Mesothelial cell of epicardium (in vitro differentiated cells): ENCODE data around the gene P2RX2. TPM values are rescaled to one million over a fixed set of nuclear protein-coding genes. Genes with fewer than 3 reads are reported as not detected.

Source experiments
- DNase-seq, 2 experiments: peaks; one replicate each; pipeline ENCODE4 v3.0.0; 2021; ENCODE audit warnings: low spot score in 2 of 2; ENCODE audit not compliant: unreplicated experiment in 2 of 2
- H3K27ac Mint-ChIP-seq: 2 replicates; pipeline ENCODE4 v1.8.0; 2021; ENCODE audit warnings: mixed read lengths
- H3K27me3 Mint-ChIP-seq: 2 replicates; pipeline ENCODE4 v1.8.0; 2021; ENCODE audit warnings: low read depth, mixed read lengths
- H3K36me3 Mint-ChIP-seq: 2 replicates; pipeline ENCODE4 v1.8.0; 2021; ENCODE audit warnings: mixed read lengths
- H3K4me1 Mint-ChIP-seq: 2 replicates; pipeline ENCODE4 v1.8.0; 2021; ENCODE audit warnings: mixed read lengths
- H3K4me3 Mint-ChIP-seq: 2 replicates; pipeline ENCODE4 v1.8.0; 2021; ENCODE audit warnings: mild to moderate bottlenecking, moderate library complexity, mixed read lengths
- H3K9me3 Mint-ChIP-seq: 2 replicates; pipeline ENCODE4 v1.8.0; 2021; ENCODE audit warnings: mixed read lengths
- CTCF ChIP-seq: fragments of 200-600 bp; sonication (generic); IDR thresholded peaks from one replicate; pipeline ENCODE4 v1.5.0; 2021; ENCODE audit warnings: antibody characterized with exemption; ENCODE audit not compliant: unreplicated experiment
- total RNA-seq: library from RNA; stranded (reverse); gene quantifications from 3 replicates; pipeline ENCODE4 v1.2.1, GENCODE V29; 2021

Gene P2RX2
- total RNA-seq, 1 donor from 2014 or later, result 7.3 TPM

DNA sequence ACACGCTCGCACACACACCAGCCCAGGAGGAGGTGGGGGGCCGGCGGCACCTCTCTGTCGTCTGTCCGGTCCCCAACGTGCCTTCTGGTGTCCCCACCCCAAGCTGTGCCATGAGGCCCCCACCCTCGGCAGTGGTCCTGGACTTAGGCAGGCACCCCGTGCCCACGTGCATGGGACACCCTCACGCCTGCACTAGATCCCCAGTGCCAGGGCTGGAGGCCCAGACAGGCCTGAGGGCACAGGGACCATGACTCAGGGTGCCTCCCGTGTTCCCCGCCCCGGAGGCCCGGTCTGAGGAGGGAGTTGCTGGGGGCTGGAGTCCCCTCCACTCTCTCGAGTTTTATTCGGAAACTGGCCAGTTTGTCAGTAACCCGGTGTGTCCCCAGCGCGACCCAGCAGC, 47.0 kb upstream of the P2RX2 start:
- Mint-ChIP-seq H3K4me1 (no peaks in the 10 kb centered on the region), H3K27ac (no peak overlapping the region), H3K9me3 (no peaks in the 10 kb centered on the region), H3K36me3 (peaks cover 5% of the 10 kb centered on the region), H3K27me3 (no peaks in the 10 kb centered on the region), H3K4me3 (no peak overlapping the region)
- no peak for TF ChIP-seq CTCF
- DNase-seq, result no peak

DNA sequence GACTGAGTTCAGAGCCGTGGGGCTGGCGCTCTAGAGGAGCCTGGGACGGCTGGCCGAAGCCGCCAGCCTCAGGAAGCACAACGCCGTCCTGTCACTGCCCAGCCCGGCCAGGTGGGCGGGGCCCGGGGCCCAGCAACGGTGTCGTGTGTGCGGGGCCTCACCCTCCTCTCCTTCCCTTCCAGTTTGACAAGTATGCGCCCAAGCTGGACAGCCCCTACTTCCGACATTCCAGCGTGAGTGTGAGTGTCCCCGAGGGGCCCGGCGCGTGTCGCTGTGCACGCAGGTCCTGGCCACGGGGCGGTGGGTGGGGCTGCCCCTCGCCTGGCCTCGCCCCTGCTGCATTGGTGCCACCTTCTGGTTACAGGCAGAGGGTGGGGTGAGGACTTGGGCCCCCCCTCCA, 46.5 kb upstream of the P2RX2 start:
- H3K27ac Mint-ChIP-seq, result no peak overlapping the region
- no peaks in the 10 kb centered on the region for H3K9me3 Mint-ChIP-seq
- no peak for TF ChIP-seq CTCF
- H3K27me3 Mint-ChIP-seq, result no peaks in the 10 kb centered on the region
- H3K4me1 Mint-ChIP-seq, result no peaks in the 10 kb centered on the region
- H3K36me3 Mint-ChIP-seq, result peaks cover 5% of the 10 kb centered on the region
- no peak for DNase-seq
- H3K4me3 Mint-ChIP-seq, result no peak overlapping the region

- Mint-ChIP-seq H3K4me3 (no peak overlapping the region), H3K27ac (no peak overlapping the region), H3K27me3 (no peaks in the 10 kb centered on the region), H3K4me1 (no peaks in the 10 kb centered on the region), H3K9me3 (no peaks in the 10 kb centered on the region), H3K36me3 (peaks cover 10% of the 10 kb centered on the region)
- DNase-seq, result no peak
- no peak for TF ChIP-seq CTCF
Observed at GRCh38 chr12:132572801-132573760, 45.5 kb upstream of the P2RX2 start.

DNA sequence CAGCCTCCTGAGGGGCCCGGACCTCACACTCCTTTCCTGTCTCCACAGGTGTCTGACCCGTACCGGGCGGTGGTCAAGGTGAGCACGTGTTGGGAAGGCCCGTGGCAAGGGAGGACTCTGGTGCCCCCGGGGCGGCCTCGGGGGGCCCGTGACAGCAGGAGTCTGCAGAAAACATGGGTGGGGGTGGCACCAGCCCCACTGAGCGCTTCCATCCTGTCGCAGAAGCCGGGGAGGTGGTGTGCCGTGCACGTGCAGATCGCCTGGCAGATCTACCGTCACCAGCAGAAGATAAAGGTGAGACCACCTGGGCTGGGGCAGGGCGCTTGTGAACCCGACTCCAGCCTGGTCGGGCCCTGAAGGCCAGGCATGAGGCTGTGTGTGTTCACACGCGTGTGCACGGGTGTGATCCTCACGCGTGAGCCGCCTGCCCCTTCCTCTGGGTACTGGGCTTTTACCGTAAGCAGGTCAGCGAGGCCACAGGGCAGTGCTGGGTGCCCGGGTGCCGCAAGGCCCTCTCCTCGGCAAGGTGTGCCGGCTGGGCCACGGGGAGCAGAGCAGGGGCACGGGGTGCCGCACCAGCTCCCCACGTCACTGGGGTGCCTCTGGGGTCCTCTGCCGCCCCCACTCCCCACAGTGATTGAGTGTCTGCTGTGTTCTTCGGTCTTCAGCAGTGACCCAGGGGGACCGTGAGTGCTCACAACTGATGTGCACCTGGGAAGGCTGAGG, 44.1 kb upstream of the P2RX2 start:
- Mint-ChIP-seq H3K4me1 (no peaks in the 10 kb centered on the region), H3K27me3 (no peaks in the 10 kb centered on the region), H3K27ac (no peak overlapping the region), H3K4me3 (no peak overlapping the region), H3K36me3 (peaks cover 16% of the 10 kb centered on the region), H3K9me3 (no peaks in the 10 kb centered on the region)
- DNase-seq, result no peak
- no peak for TF ChIP-seq CTCF

DNA sequence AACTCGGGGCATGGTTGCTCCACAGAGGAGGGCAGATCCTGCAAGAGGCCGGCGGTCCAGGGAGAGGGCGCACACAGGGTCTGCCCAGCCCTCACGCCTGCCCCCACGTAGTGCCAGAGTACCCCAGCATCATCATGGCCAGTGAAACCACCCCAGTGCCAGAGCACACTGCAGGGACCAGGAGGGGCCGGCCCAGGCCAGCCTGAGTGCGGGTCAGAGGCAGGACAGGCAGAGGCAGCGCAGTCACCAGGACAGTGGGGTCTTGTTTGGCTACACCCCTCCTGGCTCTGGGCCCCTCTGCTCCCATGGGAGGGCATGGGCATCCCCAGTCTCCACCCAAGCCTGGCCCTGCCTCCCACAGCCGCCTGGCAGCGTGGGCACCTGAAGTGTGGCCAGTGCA, 42.9 kb upstream of the P2RX2 start:
- Mint-ChIP-seq H3K27me3 (peaks cover 4% of the 10 kb centered on the region), H3K27ac (no peak overlapping the region), H3K4me1 (no peaks in the 10 kb centered on the region), H3K36me3 (peaks cover 20% of the 10 kb centered on the region), H3K9me3 (no peaks in the 10 kb centered on the region), H3K4me3 (no peak overlapping the region)
- no peak for TF ChIP-seq CTCF
- DNase-seq, result no peak
